Endothelial cell of hepatic sinusoid (primary cell): ENCODE measurements around the gene KCNQ1.

Experiments
- in situ Hi-C: cut with HindIII; loops from 2 replicates; pipeline ENCODE4 v1.10.0; 2017; ENCODE audit warnings: low sequenced_read_pairs

KCNQ1 gene

GRCh38 chr11:2722955-2723354, 278.1 kb downstream of the KCNQ1 start:
- in situ Hi-C loops, result loop anchor here (5.0 kb wide), 4 partner anchors 41 to 166 kb away; no protein-coding TSS in a partner anchor

- in situ Hi-C loops, result loop anchor here (5.0 kb wide), 4 partner anchors 42 to 167 kb away; no protein-coding TSS in a partner anchor
Observed at GRCh38 chr11:2724104-2724503, 279.3 kb downstream of the KCNQ1 start.

- in situ Hi-C loops, result loop anchor here (5.0 kb wide), 4 partner anchors 42 to 168 kb away; no protein-coding TSS in a partner anchor
Observed at GRCh38 chr11:2724653-2725367, 280.0 kb downstream of the KCNQ1 start.

- in situ Hi-C loops, result no loop called here
Observed at GRCh38 chr11:2725368-2726300, 280.8 kb downstream of the KCNQ1 start.

- in situ Hi-C loops, result no loop called here
Observed at GRCh38 chr11:2726964-2727363, 282.2 kb downstream of the KCNQ1 start.

GRCh38 chr11:2728128-2728662, 283.4 kb downstream of the KCNQ1 start:
- in situ Hi-C loops, result no loop called here

- in situ Hi-C loops, result no loop called here
Observed at GRCh38 chr11:2728663-2729332, 284.0 kb downstream of the KCNQ1 start.

- in situ Hi-C loops, result no loop called here
Observed at GRCh38 chr11:2729841-2730240, 285.0 kb downstream of the KCNQ1 start.

- in situ Hi-C loops, result no loop called here
Observed at GRCh38 chr11:2730272-2731129, 285.7 kb downstream of the KCNQ1 start.

- in situ Hi-C loops, result no loop called here
Observed at GRCh38 chr11:2731130-2732125, 286.6 kb downstream of the KCNQ1 start.

GRCh38 chr11:2732261-2732939, 287.6 kb downstream of the KCNQ1 start:
- in situ Hi-C loops, result no loop called here

- in situ Hi-C loops, result no loop called here
Observed at GRCh38 chr11:2732940-2733628, 288.3 kb downstream of the KCNQ1 start.

- in situ Hi-C loops, result no loop called here
Observed at GRCh38 chr11:2734181-2735052, 289.6 kb downstream of the KCNQ1 start.

- in situ Hi-C loops, result no loop called here
Observed at GRCh38 chr11:2735053-2735589, 290.3 kb downstream of the KCNQ1 start.

- in situ Hi-C loops, result no loop called here
Observed at GRCh38 chr11:2736577-2737225, 291.9 kb downstream of the KCNQ1 start.

- in situ Hi-C loops, result no loop called here
Observed at GRCh38 chr11:2737226-2737590, 292.4 kb downstream of the KCNQ1 start.
